ENCODE data around the gene HSPA9. TPM values are rescaled to one million over a fixed set of nuclear protein-coding genes. Genes with fewer than 3 reads are reported as not detected.

The HSPA9 gene
- total RNA-seq, 4 donors from 2014 or later = 82.7 to 236 (median 175) TPM

GRCh38 chr5:138606378-138607064, 31.3 kb upstream of the HSPA9 start:
- H3K27ac ChIP-seq = no peak overlapping the region
- no peaks in the 10 kb centered on the region for H3K27me3 ChIP-seq
- in situ Hi-C loops (cut with MboI; ENCODE audit: low pct_ligation_motif_present in 1 of 4, low pct_unique_long_range_greater_than_20kb in 1 of 4, low sequenced_read_pairs in 3 of 4) (no loop called here), intact Hi-C loops (cut with DNase I; ENCODE audit: low total_unique reads) (no loop called here)
- 81 to 96% methylated on average over 3 to 6 of the region's 6 CpGs for WGBS, 2 donors (ENCODE audit: low coverage in 1 of 2)
- peaks cover 4 to 16% (median 12%) of the 10 kb centered on the region in 4 donors for H3K4me1 ChIP-seq
- no peaks in the 10 kb centered on the region for H3K9me3 ChIP-seq
- TF ChIP-seq EP300 (IDR thresholded peaks at IDR 0.05; ENCODE audit: low read depth) (no peak), CTCF (IDR thresholded peaks at IDR 0.05) (no peak), POLR2AphosphoS5 (IDR thresholded peaks at IDR 0.05) (no peak), POLR2A (IDR thresholded peaks at IDR 0.05) (no peak)
- no peak overlapping the region for H3K4me3 ChIP-seq
- H3K36me3 ChIP-seq = no peaks in the 10 kb centered on the region
- DNase-seq = no peak

GRCh38 chr5:138605254-138605972, 30.2 kb upstream of the HSPA9 start:
- 63% methylated on average over 2 of the region's 2 CpGs; no CpG with 5 or more reads in 1 of the 2 donors for WGBS, 2 donors (ENCODE audit: low coverage in 1 of 2)
- no peak overlapping the region for H3K27ac ChIP-seq
- no peak for TF ChIP-seq EP300 (IDR thresholded peaks at IDR 0.05; ENCODE audit: low read depth)
- TF ChIP-seq POLR2AphosphoS5 (IDR thresholded peaks at IDR 0.05) = no peak
- no peak for TF ChIP-seq POLR2A (IDR thresholded peaks at IDR 0.05)
- no peak for TF ChIP-seq CTCF (IDR thresholded peaks at IDR 0.05)
- peaks cover 0 to 6% (median 3%) of the 10 kb centered on the region in 4 donors for H3K4me1 ChIP-seq
- no peaks in the 10 kb centered on the region for H3K27me3 ChIP-seq
- H3K4me3 ChIP-seq = no peak overlapping the region
- no peaks in the 10 kb centered on the region for H3K36me3 ChIP-seq
- intact Hi-C loops (cut with DNase I; ENCODE audit: low total_unique reads) = no loop called here
- no peak for DNase-seq
- in situ Hi-C loops (cut with MboI; ENCODE audit: low pct_ligation_motif_present in 1 of 4, low pct_unique_long_range_greater_than_20kb in 1 of 4, low sequenced_read_pairs in 3 of 4) = no loop called here
- no peaks in the 10 kb centered on the region for H3K9me3 ChIP-seq

- intact Hi-C loops (cut with DNase I; ENCODE audit: low total_unique reads) (no loop called here), in situ Hi-C loops (cut with MboI; ENCODE audit: low pct_ligation_motif_present in 1 of 4, low pct_unique_long_range_greater_than_20kb in 1 of 4, low sequenced_read_pairs in 3 of 4) (no loop called here)
- no peak overlapping the region for H3K27ac ChIP-seq
- H3K9me3 ChIP-seq = no peaks in the 10 kb centered on the region
- no peak for DNase-seq
- TF ChIP-seq POLR2AphosphoS5 (IDR thresholded peaks at IDR 0.05) (no peak), EP300 (IDR thresholded peaks at IDR 0.05; ENCODE audit: low read depth) (no peak), POLR2A (IDR thresholded peaks at IDR 0.05) (no peak), CTCF (IDR thresholded peaks at IDR 0.05) (no peak)
- H3K4me3 ChIP-seq = no peak overlapping the region
- no peaks in the 10 kb centered on the region for H3K27me3 ChIP-seq
- H3K4me1 ChIP-seq = no peaks in the 10 kb centered on the region
- WGBS, 2 donors (ENCODE audit: low coverage in 1 of 2) = 93 to 94% methylated on average over 5 to 10 of the region's 10 CpGs
- no peaks in the 10 kb centered on the region for H3K36me3 ChIP-seq
Observed at GRCh38 chr5:138604176-138604785, 29.1 kb upstream of the HSPA9 start.

- no peaks in the 10 kb centered on the region for H3K36me3 ChIP-seq
- no peaks in the 10 kb centered on the region for H3K4me1 ChIP-seq
- 20 to 71% methylated on average over 1 to 5 of the region's 5 CpGs for WGBS, 2 donors (ENCODE audit: low coverage in 1 of 2)
- H3K27ac ChIP-seq = no peak overlapping the region
- TF ChIP-seq EP300 (IDR thresholded peaks at IDR 0.05; ENCODE audit: low read depth) = no peak
- no peak for TF ChIP-seq POLR2AphosphoS5 (IDR thresholded peaks at IDR 0.05)
- TF ChIP-seq CTCF (IDR thresholded peaks at IDR 0.05) = no peak
- in situ Hi-C loops (cut with MboI; ENCODE audit: low pct_ligation_motif_present in 1 of 4, low pct_unique_long_range_greater_than_20kb in 1 of 4, low sequenced_read_pairs in 3 of 4) (no loop called here), intact Hi-C loops (cut with DNase I; ENCODE audit: low total_unique reads) (no loop called here)
- H3K4me3 ChIP-seq = no peak overlapping the region
- no peak for DNase-seq
- H3K9me3 ChIP-seq = no peaks in the 10 kb centered on the region
- no peaks in the 10 kb centered on the region for H3K27me3 ChIP-seq
Observed at GRCh38 chr5:138603249-138603920, 28.2 kb upstream of the HSPA9 start.

Data from transverse colon (tissue), 4 donors.